Right lobe of liver (tissue), 6 donors: ENCODE data around the gene PSMA3. TPM values are rescaled to one million over a fixed set of nuclear protein-coding genes. Genes with fewer than 3 reads are reported as not detected.

Source experiments
- ATAC-seq, 4 donors: fragments of 200-7000 bp; cut with Tn5 transposase; one replicate each; pipeline ENCODE4 v1.9.1; 2020; ENCODE audit warnings: mild to moderate bottlenecking in 4 of 4, moderate library complexity in 4 of 4
- DNase-seq, 3 donors: peaks; one replicate each; pipeline ENCODE4 v3.0.0-alpha.2; 2020
- H3K27ac ChIP-seq, 3 donors: fragments of 200-600 bp; one replicate each; pipeline ENCODE4 v1.8.0; 2022
- H3K27me3 ChIP-seq, 2 donors: fragments of 200-600 bp; one replicate each; pipeline ENCODE4 v1.8.0; 2022
- H3K36me3 ChIP-seq, 4 donors: fragments of 200-600 bp; sonication (generic) in 1 of 4; one replicate each; pipeline versions ENCODE4 v1.5.1 to v1.8.0; 2017 to 2022; ENCODE audit warnings: control low read depth in 1 of 4
- H3K4me1 ChIP-seq, 4 donors: fragments of 200-600 bp; sonication (generic) in 1 of 4; one replicate each; pipeline versions ENCODE4 v1.5.1 to v1.8.0; 2017 to 2022; ENCODE audit warnings: control low read depth in 1 of 4
- H3K4me3 ChIP-seq, 3 donors: fragments of 200-600 bp; one replicate each; pipeline ENCODE4 v1.8.0; 2022
- H3K9me3 ChIP-seq, 4 donors: fragments of 200-600 bp; sonication (generic) in 1 of 4; one replicate each; pipeline versions ENCODE4 v1.5.1 to v1.8.0; 2017 to 2022; ENCODE audit warnings: control low read depth in 1 of 4
- POLR2A ChIP-seq: fragments of 450-650 bp; IDR thresholded peaks from one replicate; pipeline ENCODE4 v1.6.1; 2017; ENCODE audit warnings: antibody characterized with exemption, mild to moderate bottlenecking
- WGBS: methylation state at CpG from one replicate; pipeline ENCODE4 v1.1.6; 2018; ENCODE audit warnings: low coverage, low lambda C conversion rate; ENCODE audit not compliant: insufficient coverage; ENCODE audit errors: missing lambda C conversion rate; 5-methylcytosine and 5-hydroxymethylcytosine counted together
- intact Hi-C, 2 donors: fragments of 100-400 bp; cut with DNase I; formaldehyde crosslinking; loops; one replicate each; pipeline versions ENCODE4 v1.11.2 to v1.14.1; 2022
- long read RNA-seq: library from polyadenylated mRNA; unstranded; transcript quantifications from one replicate; pipeline ENCODE4 v2.0.0, GENCODE V29; 2019
- total RNA-seq, 6 experiments: library from RNA; depleted of rRNA in 2 of 6; stranded (reverse); fragments of >200 nt in 2 of 6; fragmentation: NEBNext Ultra II Directional in 3 of 6; extraction: Animal tissue kit (Norgen Biotek cat#: 25700) in 3 of 6; gene quantifications; one replicate each; pipeline versions ENCODE4 v1.1.0 to v1.2.4, GENCODE V29; 2016 to 2023
- TF ChIP-seq, protein P1 (sequence below), 4 donors: fragments of 200-600 bp in 3 of 4; fragments of 450-650 bp in 1 of 4; IDR thresholded peaks; one replicate each; pipeline versions ENCODE4 v1.5.1 to v1.8.0; 2016 to 2022; ENCODE audit warnings: antibody characterized with exemption in 4 of 4, mild to moderate bottlenecking in 2 of 4
- donor health status: DM: no; HTN: yes; CAD: no.
- donor health status: DM: no; HTN: no; CAD: no.
- donor health status: DM: no; HTN: no; CAD: no.
- donor health status: DM: no; HTN: yes; CAD: no.
- donor health status: DM: no; HTN: yes; CAD: no.

Gene PSMA3
- total RNA-seq, result 100 to 1,000 TPM; 100 to 132 (median 120) TPM
- long read RNA-seq, transcript PSMA3-201 (11 exons, 970 nt), result major isoform, 25 of 29 reads
- long read RNA-seq, partial matches to known transcripts, result 0 of 29 reads
- long read RNA-seq, other reads (novel, unspliced or antisense), result 4 of 29 reads

DNA sequence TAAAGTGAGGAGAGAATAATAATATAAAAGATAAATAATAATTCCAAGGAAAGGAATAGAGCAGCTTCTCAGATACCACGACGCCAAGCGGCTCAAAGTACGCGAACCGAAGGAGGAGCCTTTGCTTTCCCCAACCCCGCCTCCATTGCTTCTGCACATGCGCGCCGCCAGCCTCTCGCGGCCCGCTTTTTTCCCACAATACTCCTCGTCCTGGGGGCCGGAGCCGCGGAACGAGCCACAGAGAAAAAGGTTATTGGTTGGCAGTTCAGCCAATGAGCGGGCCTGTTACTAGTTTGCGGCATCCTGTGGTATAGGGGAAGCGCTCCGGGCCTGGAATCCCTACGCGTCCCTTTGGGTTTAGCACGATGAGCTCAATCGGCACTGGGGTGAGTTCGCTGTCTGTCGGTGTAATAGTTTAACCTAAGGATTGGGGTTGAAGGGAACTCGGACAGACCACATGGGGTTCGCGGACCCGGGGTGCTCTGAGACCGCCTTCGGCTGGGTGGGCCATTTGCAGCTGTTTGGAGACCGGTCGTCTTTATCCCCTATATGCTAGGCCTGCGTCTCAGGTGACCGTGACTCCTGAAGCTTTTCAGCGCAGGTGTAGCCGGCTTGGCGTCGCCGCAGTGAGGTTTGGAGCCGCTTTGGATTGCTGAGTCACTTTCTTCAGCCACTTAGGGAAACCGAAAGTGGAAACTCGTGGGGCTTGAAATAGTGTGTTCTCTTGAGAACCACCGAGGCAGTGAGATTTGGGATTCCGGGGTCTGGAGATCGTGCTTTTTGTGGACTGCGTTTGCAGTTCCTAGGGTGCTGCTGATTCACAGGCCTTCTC, at the start of gene PSMA3:
Gene PSMA3, plus strand, starts transcription at position 288 of the 832 bp plus-strand sequence. Its CDS starts 78 bp downstream, at position 366.
- ATAC-seq (peak; percentile 87 to 97 (median 93)), DNase-seq (peak; percentile 98)
- intact Hi-C loops, result no loop called here
- Histone ChIP-seq H3K27me3 (no peaks in the 10 kb centered on the region), H3K9me3 (no peaks in the 10 kb centered on the region), H3K4me1 (peaks cover 0 to 32% (median 12%) of the 10 kb centered on the region in 4 donors), H3K4me3 (peak within 1 kb of the TSS; percentile 63 to 86 (median 83)), H3K27ac (peak within 1 kb of the TSS; percentile 90 to 96 (median 94)), H3K36me3 (peaks cover 0 to 18% (median 2%) of the 10 kb centered on the region in 4 donors)
- TF ChIP-seq, protein P1, sequence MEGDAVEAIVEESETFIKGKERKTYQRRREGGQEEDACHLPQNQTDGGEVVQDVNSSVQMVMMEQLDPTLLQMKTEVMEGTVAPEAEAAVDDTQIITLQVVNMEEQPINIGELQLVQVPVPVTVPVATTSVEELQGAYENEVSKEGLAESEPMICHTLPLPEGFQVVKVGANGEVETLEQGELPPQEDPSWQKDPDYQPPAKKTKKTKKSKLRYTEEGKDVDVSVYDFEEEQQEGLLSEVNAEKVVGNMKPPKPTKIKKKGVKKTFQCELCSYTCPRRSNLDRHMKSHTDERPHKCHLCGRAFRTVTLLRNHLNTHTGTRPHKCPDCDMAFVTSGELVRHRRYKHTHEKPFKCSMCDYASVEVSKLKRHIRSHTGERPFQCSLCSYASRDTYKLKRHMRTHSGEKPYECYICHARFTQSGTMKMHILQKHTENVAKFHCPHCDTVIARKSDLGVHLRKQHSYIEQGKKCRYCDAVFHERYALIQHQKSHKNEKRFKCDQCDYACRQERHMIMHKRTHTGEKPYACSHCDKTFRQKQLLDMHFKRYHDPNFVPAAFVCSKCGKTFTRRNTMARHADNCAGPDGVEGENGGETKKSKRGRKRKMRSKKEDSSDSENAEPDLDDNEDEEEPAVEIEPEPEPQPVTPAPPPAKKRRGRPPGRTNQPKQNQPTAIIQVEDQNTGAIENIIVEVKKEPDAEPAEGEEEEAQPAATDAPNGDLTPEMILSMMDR (IDR thresholded peaks at IDR 0.05), result peak in 1 of 4 donors; percentile 10
- peak; percentile 85 for TF ChIP-seq POLR2A
- under 1% methylated on average over 27 of the region's 50 CpGs for WGBS

DNA sequence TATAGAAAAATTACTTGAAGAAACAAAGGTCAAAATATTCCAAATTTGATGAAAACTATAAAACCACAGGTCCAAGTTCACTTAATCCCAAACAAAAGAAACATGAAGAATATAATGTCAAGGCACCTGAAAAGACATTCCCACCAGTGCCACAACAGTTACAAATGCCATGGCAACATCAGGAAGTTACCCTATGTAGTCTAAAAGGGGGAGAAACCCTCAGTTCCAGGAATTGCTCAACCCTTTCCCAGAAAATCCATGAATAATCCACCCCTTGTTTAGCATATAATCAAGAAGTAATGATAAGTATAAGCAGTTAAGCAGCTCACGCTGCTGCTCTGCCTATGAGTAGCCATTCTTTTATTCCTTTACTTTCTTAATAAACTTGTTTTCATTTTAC, 48.4 kb upstream of the PSMA3 start:
- no peak overlapping the region for H3K27ac ChIP-seq
- no peaks in the 10 kb centered on the region for H3K9me3 ChIP-seq
- no peaks in the 10 kb centered on the region for H3K36me3 ChIP-seq
- no peak for TF ChIP-seq POLR2A
- TF ChIP-seq, protein P1 (IDR thresholded peaks at IDR 0.05), result no peak
- intact Hi-C loops, result no loop called here
- H3K4me3 ChIP-seq, result no peak overlapping the region
- no peaks in the 10 kb centered on the region for H3K27me3 ChIP-seq
- ATAC-seq (no peak), DNase-seq (no peak)
- WGBS, result 81% methylated on average over 1 of the region's 1 CpG
- peaks cover 0 to 5% (median 0%) of the 10 kb centered on the region in 4 donors for H3K4me1 ChIP-seq

DNA sequence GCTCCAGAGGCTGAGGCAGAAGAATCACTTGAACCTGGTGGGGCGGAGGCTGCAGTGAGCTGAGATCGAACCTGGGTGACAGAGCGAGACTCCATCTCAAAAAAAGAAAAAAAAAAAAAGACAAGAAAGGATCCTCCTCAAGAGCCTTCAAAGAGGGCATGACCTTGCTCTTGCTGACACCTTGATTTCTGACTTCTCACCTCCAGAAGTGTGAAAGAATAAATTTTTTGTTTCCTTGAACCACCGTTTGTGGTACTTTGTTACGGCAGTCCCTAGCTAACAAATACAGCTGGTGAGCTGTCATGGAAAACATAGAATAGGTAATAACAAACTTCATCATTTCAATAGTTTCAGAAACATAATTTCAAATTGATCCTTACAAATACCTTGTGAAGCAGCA, 46.6 kb upstream of the PSMA3 start:
- Histone ChIP-seq H3K36me3 (peaks cover 0 to 3% (median 0%) of the 10 kb centered on the region in 4 donors), H3K9me3 (no peaks in the 10 kb centered on the region), H3K4me1 (peaks cover 0 to 10% (median 1%) of the 10 kb centered on the region in 4 donors), H3K4me3 (no peak overlapping the region), H3K27me3 (no peaks in the 10 kb centered on the region), H3K27ac (no peak overlapping the region)
- intact Hi-C loops, result no loop called here
- 71% methylated on average over 5 of the region's 5 CpGs for WGBS
- DNase-seq (no peak), ATAC-seq (no peak)
- no peak for TF ChIP-seq POLR2A
- TF ChIP-seq, protein P1 (IDR thresholded peaks at IDR 0.05), result no peak

DNA sequence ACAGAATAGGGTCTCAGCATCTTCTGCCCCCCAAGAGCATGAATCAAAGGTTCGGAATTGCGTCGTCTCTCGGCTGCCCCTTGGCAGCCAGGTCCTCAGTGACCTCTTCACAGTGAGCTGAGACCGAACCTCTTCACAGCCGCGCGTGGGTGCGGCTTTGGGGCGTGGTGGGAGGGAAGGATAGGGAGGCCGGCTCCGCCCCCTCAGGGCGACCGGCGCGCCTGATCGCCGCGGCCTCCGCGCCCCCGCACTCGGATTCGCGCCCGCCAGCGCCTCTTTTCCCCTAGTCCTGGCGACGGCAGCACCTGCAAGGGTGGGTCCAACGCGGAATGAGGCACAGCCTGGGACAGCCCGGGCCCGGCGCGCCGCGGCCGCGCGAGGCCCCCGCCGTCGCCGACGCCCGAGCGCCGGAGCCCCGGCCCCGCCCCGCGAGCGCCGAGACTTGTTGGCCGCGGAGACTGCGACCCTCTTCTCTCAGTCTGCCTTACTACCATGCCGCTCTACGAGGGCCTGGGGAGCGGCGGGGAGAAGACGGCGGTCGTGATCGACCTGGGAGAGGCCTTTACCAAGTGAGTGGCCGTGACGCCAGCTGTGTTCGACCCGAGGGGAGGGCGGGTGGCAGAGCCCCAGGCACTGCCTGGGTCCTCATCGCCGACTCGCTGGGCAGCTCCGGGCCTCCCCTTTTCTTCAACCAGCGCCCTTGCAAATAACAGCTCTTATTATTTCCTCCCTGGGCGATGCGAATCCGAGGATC, 44.7 kb upstream of the PSMA3 start, which contains the start of gene ACTR10:
Gene ACTR10, plus strand, starts transcription at position 424 of the 754 bp plus-strand sequence. Its CDS starts 69 bp downstream, at position 493.
- H3K4me1 ChIP-seq, result peaks cover 0 to 10% (median 1%) of the 10 kb centered on the region in 4 donors
- no peaks in the 10 kb centered on the region for H3K9me3 ChIP-seq
- intact Hi-C loops, result no loop called here
- TF ChIP-seq, protein P1 (IDR thresholded peaks at IDR 0.05), result peak in 1 of 4 donors; percentile 14
- peak; percentile 47 for TF ChIP-seq POLR2A
- peak within 1 kb of the TSS; percentile 80 to 98 (median 95) for H3K4me3 ChIP-seq
- peak within 1 kb of the TSS; percentile 74 to 91 (median 89) for H3K27ac ChIP-seq
- no peaks in the 10 kb centered on the region for H3K27me3 ChIP-seq
- DNase-seq, result peak; percentile 93 to 95 (median 93)
- peak; percentile 97 to 99 (median 98) for ATAC-seq
- 0% methylated on average over 3 of the region's 78 CpGs for WGBS
- peaks cover 0 to 10% (median 0%) of the 10 kb centered on the region in 4 donors for H3K36me3 ChIP-seq
